Esophagus squamous epithelium (tissue), 5 donors: ENCODE results near the gene MIPOL1. TPM values are rescaled to one million over a fixed set of nuclear protein-coding genes. Genes with fewer than 3 reads are reported as not detected.

ENCODE experiments used
- DNase-seq: peaks from one replicate; lab custom pipeline; 2025; lab: John Stamatoyannopoulos, UW
- H3K27ac ChIP-seq, 4 donors: fragments of 200-600 bp; sonication (generic); one replicate each; pipeline ENCODE4 v1.5.1; 2016 to 2019; ENCODE audit warnings: mild to moderate bottlenecking in 1 of 4
- H3K27me3 ChIP-seq, 4 donors: fragments of 200-600 bp; sonication (generic); 1 replicate in 3 of 4; 2 replicates in 1 of 4; pipeline versions ENCODE4 v1.5.1 to v1.6.0; 2017 to 2021; ENCODE audit warnings: antibody characterized with exemption in 1 of 4
- H3K36me3 ChIP-seq, 3 donors: fragments of 200-600 bp; sonication (generic); one replicate each; pipeline ENCODE4 v1.5.1; 2016 to 2019
- H3K4me1 ChIP-seq, 3 donors: fragments of 200-600 bp; sonication (generic); one replicate each; pipeline ENCODE4 v1.5.1; 2017 to 2019
- H3K4me3 ChIP-seq, 4 donors: fragments of 200-600 bp; sonication (generic); 1 replicate in 3 of 4; 2 replicates in 1 of 4; pipeline ENCODE4 v1.5.1; 2016 to 2019; ENCODE audit warnings: mild to moderate bottlenecking in 2 of 4, moderate library complexity in 1 of 4
- H3K9me3 ChIP-seq, 3 donors: fragments of 200-600 bp; sonication (generic); one replicate each; pipeline ENCODE4 v1.5.1; 2016 to 2019
- CTCF ChIP-seq, 6 experiments: fragments of 450-650 bp in 4 of 6; fragments of 200-600 bp in 2 of 6; sonication (generic) in 2 of 6; IDR thresholded peaks; one replicate each; pipeline ENCODE4 v1.5.1; 2016 to 2019; ENCODE audit warnings: antibody characterized with exemption in 6 of 6, mild to moderate bottlenecking in 4 of 6, moderate library complexity in 4 of 6
- POLR2A ChIP-seq, 4 donors: fragments of 450-650 bp; IDR thresholded peaks; one replicate each; pipeline ENCODE4 v1.6.1; 2017; ENCODE audit warnings: antibody characterized with exemption in 4 of 4, mild to moderate bottlenecking in 4 of 4, moderate library complexity in 3 of 4
- WGBS, 2 donors: methylation state at CpG; one replicate each; pipeline ENCODE4 v1.1.5; 2018; 5-methylcytosine and 5-hydroxymethylcytosine counted together
- intact Hi-C: fragments of 100-400 bp; cut with DNase I; formaldehyde crosslinking; loops from one replicate; pipeline ENCODE4 v1.15.0; 2022
- total RNA-seq, 4 donors: library from RNA; depleted of rRNA; stranded (reverse); fragments of >200 nt; gene quantifications; one replicate each; pipeline ENCODE4 v1.1.0, GENCODE V29; 2016
- donor health status: DM: yes; HTN: yes; CAD: no.

The MIPOL1 gene
- total RNA-seq, 4 donors from 2014 or later = 4.9 to 13.7 (median 7.1) TPM

DNA sequence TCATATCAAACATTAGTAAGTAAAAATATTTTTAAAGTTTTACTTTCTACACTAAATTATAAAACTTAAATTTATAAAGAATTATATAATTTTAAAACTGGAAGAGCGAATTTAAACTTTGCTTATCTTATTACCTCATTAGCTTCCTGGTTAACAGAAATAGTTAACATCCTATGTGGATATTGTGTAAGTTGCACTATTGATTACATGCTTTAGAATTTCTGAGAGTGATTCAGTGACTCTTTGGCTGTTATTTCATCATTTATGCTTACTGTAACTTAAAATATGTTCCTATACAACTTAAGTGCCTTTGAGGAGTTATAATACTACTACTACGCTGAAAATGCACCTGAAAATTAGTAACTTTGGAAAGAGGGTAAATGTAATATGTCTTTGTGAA lies 295.9 kb downstream of the MIPOL1 start:
- 78 to 93% methylated on average over 2 of the region's 2 CpGs for WGBS, 2 donors
- Histone ChIP-seq H3K9me3 (no peaks in the 10 kb centered on the region), H3K4me3 (no peak overlapping the region), H3K27me3 (no peaks in the 10 kb centered on the region), H3K27ac (no peak overlapping the region), H3K4me1 (no peaks in the 10 kb centered on the region), H3K36me3 (no peaks in the 10 kb centered on the region)
- DNase-seq = no peak
- TF ChIP-seq POLR2A (IDR thresholded peaks at IDR 0.05) (no peak), CTCF (IDR thresholded peaks at IDR 0.05) (no peak)
- intact Hi-C loops = no loop called here

DNA sequence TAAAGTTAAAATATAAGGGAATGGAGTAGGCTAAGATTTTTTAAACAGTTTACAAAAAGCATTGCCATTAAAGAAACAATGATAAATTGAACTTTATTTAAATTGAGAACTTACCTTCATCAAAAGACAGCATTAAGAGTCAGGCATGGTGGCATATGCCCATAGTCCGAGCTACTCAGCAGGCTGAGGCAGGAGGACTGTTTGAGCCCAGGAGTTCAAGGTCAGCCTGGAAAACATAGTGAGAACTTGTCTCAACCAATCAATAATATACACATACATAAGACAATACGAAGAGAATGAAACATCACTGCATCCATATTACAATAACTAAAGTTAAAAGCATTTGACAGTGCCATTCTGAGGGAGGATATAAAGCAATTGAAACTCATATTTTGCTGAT lies 299.7 kb downstream of the MIPOL1 start:
- intact Hi-C loops = no loop called here
- no peaks in the 10 kb centered on the region for H3K4me1 ChIP-seq
- DNase-seq = no peak
- no peaks in the 10 kb centered on the region for H3K9me3 ChIP-seq
- WGBS, 2 donors = 85 to 87% methylated on average over 2 of the region's 2 CpGs
- no peak for TF ChIP-seq POLR2A (IDR thresholded peaks at IDR 0.05)
- TF ChIP-seq CTCF (IDR thresholded peaks at IDR 0.05) = no peak
- H3K36me3 ChIP-seq = peaks cover 0 to 12% (median 0%) of the 10 kb centered on the region in 3 donors
- H3K27me3 ChIP-seq = no peaks in the 10 kb centered on the region
- H3K4me3 ChIP-seq = no peak overlapping the region
- H3K27ac ChIP-seq = no peak overlapping the region

GRCh38 chr14:37501877-37502276 lies 304.1 kb downstream of the MIPOL1 start:
- TF ChIP-seq CTCF (IDR thresholded peaks at IDR 0.05) = no peak
- no peak for TF ChIP-seq POLR2A (IDR thresholded peaks at IDR 0.05)
- intact Hi-C loops = no loop called here
- 71 to 100% methylated on average over 1 of the region's 5 CpGs for WGBS, 2 donors

DNA sequence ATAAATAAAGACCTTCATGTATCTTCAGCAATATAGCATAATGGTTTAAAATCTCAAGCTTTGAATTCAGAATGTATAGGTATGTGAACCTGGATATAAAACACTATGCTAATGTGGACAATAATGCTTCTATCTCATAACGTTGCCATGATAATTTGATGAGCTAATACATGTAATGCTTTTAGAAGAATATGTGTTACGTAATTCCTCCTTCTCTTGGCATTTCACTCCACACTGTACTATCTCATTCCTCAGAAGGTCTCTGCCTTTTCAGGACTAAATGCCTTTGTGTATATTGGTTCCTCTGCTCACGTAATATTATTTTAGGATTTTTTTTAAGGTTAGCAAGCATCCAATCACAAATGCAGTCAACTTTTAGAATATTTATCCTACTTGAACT lies 310.8 kb downstream of the MIPOL1 start:
- intact Hi-C loops = no loop called here
- Histone ChIP-seq H3K4me3 (no peak overlapping the region), H3K9me3 (no peaks in the 10 kb centered on the region), H3K27me3 (no peaks in the 10 kb centered on the region), H3K4me1 (no peaks in the 10 kb centered on the region), H3K27ac (no peak overlapping the region), H3K36me3 (no peaks in the 10 kb centered on the region)
- TF ChIP-seq POLR2A (IDR thresholded peaks at IDR 0.05) (no peak), CTCF (IDR thresholded peaks at IDR 0.05) (no peak)
- DNase-seq = no peak
- 72 to 78% methylated on average over 3 of the region's 3 CpGs for WGBS, 2 donors

More at GRCh38 chr14:37501877-37502276, 304.1 kb downstream of the MIPOL1 start:
- Histone ChIP-seq H3K4me3 (no peak overlapping the region), H3K36me3 (peaks cover 0 to 14% (median 0%) of the 10 kb centered on the region in 3 donors), H3K27ac (no peak overlapping the region), H3K4me1 (no peaks in the 10 kb centered on the region), H3K27me3 (no peaks in the 10 kb centered on the region), H3K9me3 (no peaks in the 10 kb centered on the region)
- DNase-seq = no peak

DNA sequence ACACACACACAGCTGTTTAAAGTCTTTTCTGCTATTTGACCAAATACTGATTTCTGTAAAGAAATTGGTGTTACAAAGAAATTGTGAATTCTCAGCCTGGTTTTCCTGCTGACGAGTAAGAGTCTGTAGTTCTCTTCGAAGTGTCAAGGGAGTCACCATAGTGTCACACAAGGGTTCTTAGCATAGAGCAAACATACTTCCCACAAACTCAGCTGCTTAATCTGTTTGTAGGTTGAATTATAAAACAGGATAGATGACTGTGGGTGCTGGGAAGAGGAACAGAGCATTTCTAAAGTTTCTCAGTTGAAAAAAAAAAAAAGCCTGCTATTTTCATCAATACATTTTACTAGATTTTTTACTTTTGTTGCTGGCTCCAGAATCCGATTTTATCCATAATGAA lies 314.4 kb downstream of the MIPOL1 start:
- no peak for DNase-seq
- no peak overlapping the region for H3K4me3 ChIP-seq
- intact Hi-C loops = no loop called here
- H3K36me3 ChIP-seq = no peaks in the 10 kb centered on the region
- 82 to 90% methylated on average over 3 of the region's 3 CpGs for WGBS, 2 donors
- no peaks in the 10 kb centered on the region for H3K9me3 ChIP-seq
- H3K27ac ChIP-seq = no peak overlapping the region
- H3K27me3 ChIP-seq = no peaks in the 10 kb centered on the region
- TF ChIP-seq CTCF (IDR thresholded peaks at IDR 0.05) (no peak), POLR2A (IDR thresholded peaks at IDR 0.05) (no peak)
- no peaks in the 10 kb centered on the region for H3K4me1 ChIP-seq
